OCI-LY7 (cell line): Measurements from ENCODE around the gene NSMCE1. TPM values are rescaled to one million over a fixed set of nuclear protein-coding genes. Genes with fewer than 3 reads are reported as not detected.

Experiments
- BruUV-seq: library from RNA; stranded (reverse); fragments of 400-500 nt; replicated peaks from 2 replicates; lab custom pipeline; 2021; lab: Mats Ljungman, UMichigan
- CTCF ChIA-PET: fragments of 300-600 bp; sonication (Branson Sonifier 250); formaldehyde crosslinking; loops from one replicate; lab custom pipeline; 2022; ENCODE audit warnings: antibody characterized with exemption; ENCODE audit not compliant: unreplicated experiment; lab: Charles Lee
- POLR2A ChIA-PET: fragments of 300-600 bp; sonication (Branson Sonifier 250); formaldehyde crosslinking; loops from one replicate; lab custom pipeline; 2022; ENCODE audit warnings: antibody characterized with exemption; lab: Charles Lee
- DNase-seq: peaks from one replicate; pipeline ENCODE4 v3.0.0-alpha.2; 2015; ENCODE audit warnings: low spot score
- H2AFZ ChIP-seq: fragments of 200-600 bp; sonication (generic), shearing (Covaris generic); 2 replicates; pipeline ENCODE4 v1.6.1; 2014; ENCODE audit warnings: mild to moderate bottlenecking, antibody characterized with exemption, low read length, moderate library complexity
- H3K27ac ChIP-seq: fragments of 200-600 bp; sonication (generic); 2 replicates; pipeline ENCODE4 v1.5.1; 2014; ENCODE audit warnings: mixed run types, low read depth, mild to moderate bottlenecking, moderate library complexity, low read length, inconsistent platforms; ENCODE audit not compliant: poor library complexity, severe bottlenecking
- H3K36me3 ChIP-seq: fragments of 200-600 bp; sonication (generic); 2 replicates; pipeline ENCODE4 v1.6.1; 2014; ENCODE audit warnings: mild to moderate bottlenecking, antibody characterized with exemption, low read length, moderate library complexity, mixed read lengths; ENCODE audit not compliant: insufficient read depth
- H3K4me1 ChIP-seq: fragments of 200-600 bp; sonication (generic); 2 replicates; pipeline ENCODE4 v1.5.1; 2014; ENCODE audit warnings: mild to moderate bottlenecking, low read length; ENCODE audit not compliant: insufficient read depth, poor library complexity, severe bottlenecking
- H3K4me2 ChIP-seq: fragments of 200-600 bp; sonication (generic); 2 replicates; pipeline ENCODE4 v1.6.1; 2014; ENCODE audit warnings: mild to moderate bottlenecking, low read length
- H3K4me3 ChIP-seq: fragments of 200-600 bp; sonication (generic); 2 replicates; pipeline ENCODE4 v1.5.1; 2014; ENCODE audit warnings: mild to moderate bottlenecking, low read depth, low read length; ENCODE audit not compliant: poor library complexity, severe bottlenecking
- H3K79me2 ChIP-seq: fragments of 200-600 bp; sonication (generic); 2 replicates; pipeline ENCODE4 v1.6.1; 2016; ENCODE audit warnings: low read depth, mild to moderate bottlenecking, low read length, moderate library complexity, mixed read lengths; ENCODE audit not compliant: insufficient read depth
- H3K9me2 ChIP-seq: fragments of 200-600 bp; sonication (generic); 2 replicates; pipeline ENCODE4 v1.6.1; 2016; ENCODE audit warnings: mild to moderate bottlenecking, low read length, mixed read lengths; ENCODE audit not compliant: insufficient read depth
- H3K9me3 ChIP-seq: fragments of 200-600 bp; sonication (generic); 2 replicates; pipeline ENCODE4 v1.6.1; 2014; ENCODE audit warnings: mild to moderate bottlenecking, mixed run types, low read length, mixed read lengths
- H4K20me1 ChIP-seq: fragments of 200-600 bp; sonication (generic); 2 replicates; pipeline ENCODE4 v1.6.1; 2014; ENCODE audit warnings: mild to moderate bottlenecking, antibody characterized with exemption, low read length, moderate library complexity, mixed read lengths; ENCODE audit not compliant: insufficient read depth
- EZH2phosphoT487 ChIP-seq: fragments of 200-600 bp; sonication (generic); IDR thresholded peaks from 2 replicates; pipeline ENCODE4 v1.6.1; 2018; ENCODE audit warnings: low read depth, borderline replicate concordance, mild to moderate bottlenecking, mixed run types, antibody characterized with exemption, low read length, moderate library complexity, mixed read lengths
- intact Hi-C: fragments of 100-400 bp; cut with micrococcal nuclease; formaldehyde crosslinking; loops from one replicate; pipeline ENCODE4 v1.10.0; 2022; ENCODE audit not compliant: unreplicated experiment
- total RNA-seq, 2 experiments: library from RNA; depleted of rRNA in 1 of 2; stranded (reverse); fragments of >200 nt in 1 of 2; shearing (Covaris generic) in 1 of 2; gene quantifications; 2 replicates each; pipeline ENCODE4 v1.2.3, GENCODE V29; 2014 to 2022
- TF ChIP-seq, protein P1 (sequence below): fragments of 200-600 bp; sonication (generic); conservative IDR thresholded peaks from 2 replicates; pipeline ENCODE4 v1.5.1; 2014; ENCODE audit warnings: mild to moderate bottlenecking, antibody characterized with exemption, low read length, moderate library complexity, mixed read lengths

Gene NSMCE1
- total RNA-seq, 2 experiments from 2014 or later: 51.1 to 84.0 TPM

DNA sequence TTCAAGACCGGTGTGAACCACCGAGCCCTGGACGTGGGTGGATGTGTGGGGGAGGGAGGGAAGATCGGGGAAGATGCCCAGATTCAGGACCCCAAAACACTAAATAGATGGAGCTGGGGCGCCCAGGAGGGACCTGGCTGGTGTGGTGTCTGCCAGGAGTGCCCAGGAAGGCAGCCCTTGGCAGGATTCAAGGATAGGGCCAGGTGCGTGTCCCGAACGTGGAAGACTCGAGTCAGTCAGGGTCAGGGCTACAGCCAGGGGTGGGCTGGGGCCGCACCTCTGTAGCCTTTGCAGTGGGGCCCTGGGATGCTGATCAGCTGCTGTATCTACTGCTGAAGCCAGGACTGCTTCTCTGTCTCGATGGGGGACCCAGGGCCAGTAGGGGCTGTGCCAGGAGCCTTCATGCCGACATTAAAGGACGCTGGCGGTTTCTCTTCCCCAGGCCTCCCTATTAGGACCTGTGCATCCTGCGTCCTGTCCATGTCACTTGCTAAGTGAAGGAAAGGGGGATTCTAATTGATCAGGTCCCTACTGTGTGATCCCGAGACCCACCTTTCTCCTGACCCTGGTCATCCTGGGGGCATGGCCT is 52.2 kb downstream of the NSMCE1 start:
- intact Hi-C loops: no loop called here
- Histone ChIP-seq H3K9me3 (no peaks in the 10 kb centered on the region), H3K9me2 (no peaks in the 10 kb centered on the region), H3K79me2 (no peaks in the 10 kb centered on the region), H3K27ac (no peak overlapping the region), H3K4me3 (no peak overlapping the region), H3K4me1 (no peaks in the 10 kb centered on the region), H3K36me3 (peaks cover 22% of the 10 kb centered on the region), H3K4me2 (no peak overlapping the region), H2AFZ (no peak overlapping the region), H4K20me1 (no peaks in the 10 kb centered on the region)
- BruUV-seq: no TSS peak
- TF ChIP-seq EZH2phosphoT487: no peak
- TF ChIP-seq, protein P1, sequence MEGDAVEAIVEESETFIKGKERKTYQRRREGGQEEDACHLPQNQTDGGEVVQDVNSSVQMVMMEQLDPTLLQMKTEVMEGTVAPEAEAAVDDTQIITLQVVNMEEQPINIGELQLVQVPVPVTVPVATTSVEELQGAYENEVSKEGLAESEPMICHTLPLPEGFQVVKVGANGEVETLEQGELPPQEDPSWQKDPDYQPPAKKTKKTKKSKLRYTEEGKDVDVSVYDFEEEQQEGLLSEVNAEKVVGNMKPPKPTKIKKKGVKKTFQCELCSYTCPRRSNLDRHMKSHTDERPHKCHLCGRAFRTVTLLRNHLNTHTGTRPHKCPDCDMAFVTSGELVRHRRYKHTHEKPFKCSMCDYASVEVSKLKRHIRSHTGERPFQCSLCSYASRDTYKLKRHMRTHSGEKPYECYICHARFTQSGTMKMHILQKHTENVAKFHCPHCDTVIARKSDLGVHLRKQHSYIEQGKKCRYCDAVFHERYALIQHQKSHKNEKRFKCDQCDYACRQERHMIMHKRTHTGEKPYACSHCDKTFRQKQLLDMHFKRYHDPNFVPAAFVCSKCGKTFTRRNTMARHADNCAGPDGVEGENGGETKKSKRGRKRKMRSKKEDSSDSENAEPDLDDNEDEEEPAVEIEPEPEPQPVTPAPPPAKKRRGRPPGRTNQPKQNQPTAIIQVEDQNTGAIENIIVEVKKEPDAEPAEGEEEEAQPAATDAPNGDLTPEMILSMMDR: no peak
- POLR2A ChIA-PET: no interaction called here
- CTCF ChIA-PET: no interaction called here
- DNase-seq: no peak

DNA sequence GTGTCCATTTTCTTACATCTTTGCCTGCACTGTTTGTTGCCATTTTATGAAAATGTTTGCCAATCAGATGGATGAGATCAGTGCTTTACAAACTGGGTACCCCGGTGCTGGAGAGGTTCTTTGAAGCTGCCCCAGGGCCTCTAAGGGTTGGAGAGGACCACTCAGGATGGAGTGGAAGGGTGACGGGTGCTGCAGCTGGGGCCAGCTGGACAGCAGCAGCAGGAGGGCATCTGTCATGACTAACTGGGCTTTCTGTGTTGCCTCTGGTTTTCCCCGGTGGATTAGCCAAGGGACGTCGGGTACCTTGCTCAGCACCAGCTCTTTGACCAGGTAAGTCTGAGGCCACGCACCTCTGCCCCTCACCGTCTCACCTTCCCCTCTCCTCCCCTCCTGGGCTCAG is 52.9 kb downstream of the NSMCE1 start:
- Histone ChIP-seq H3K27ac (no peak overlapping the region), H3K4me3 (no peak overlapping the region), H3K36me3 (peaks cover 24% of the 10 kb centered on the region), H2AFZ (no peak overlapping the region), H3K9me3 (no peaks in the 10 kb centered on the region), H4K20me1 (no peaks in the 10 kb centered on the region), H3K4me1 (no peaks in the 10 kb centered on the region), H3K4me2 (no peak overlapping the region), H3K9me2 (no peaks in the 10 kb centered on the region), H3K79me2 (no peaks in the 10 kb centered on the region)
- ChIA-PET POLR2A (interaction anchor here (0.7 kb wide), 1 partner anchor 734 kb away, joined by 3 read pairs; no protein-coding TSS in a partner anchor), CTCF (no interaction called here)
- no TSS peak for BruUV-seq
- DNase-seq: no peak
- intact Hi-C loops: no loop called here
- TF ChIP-seq EZH2phosphoT487: no peak
- TF ChIP-seq, protein P1: no peak

DNA sequence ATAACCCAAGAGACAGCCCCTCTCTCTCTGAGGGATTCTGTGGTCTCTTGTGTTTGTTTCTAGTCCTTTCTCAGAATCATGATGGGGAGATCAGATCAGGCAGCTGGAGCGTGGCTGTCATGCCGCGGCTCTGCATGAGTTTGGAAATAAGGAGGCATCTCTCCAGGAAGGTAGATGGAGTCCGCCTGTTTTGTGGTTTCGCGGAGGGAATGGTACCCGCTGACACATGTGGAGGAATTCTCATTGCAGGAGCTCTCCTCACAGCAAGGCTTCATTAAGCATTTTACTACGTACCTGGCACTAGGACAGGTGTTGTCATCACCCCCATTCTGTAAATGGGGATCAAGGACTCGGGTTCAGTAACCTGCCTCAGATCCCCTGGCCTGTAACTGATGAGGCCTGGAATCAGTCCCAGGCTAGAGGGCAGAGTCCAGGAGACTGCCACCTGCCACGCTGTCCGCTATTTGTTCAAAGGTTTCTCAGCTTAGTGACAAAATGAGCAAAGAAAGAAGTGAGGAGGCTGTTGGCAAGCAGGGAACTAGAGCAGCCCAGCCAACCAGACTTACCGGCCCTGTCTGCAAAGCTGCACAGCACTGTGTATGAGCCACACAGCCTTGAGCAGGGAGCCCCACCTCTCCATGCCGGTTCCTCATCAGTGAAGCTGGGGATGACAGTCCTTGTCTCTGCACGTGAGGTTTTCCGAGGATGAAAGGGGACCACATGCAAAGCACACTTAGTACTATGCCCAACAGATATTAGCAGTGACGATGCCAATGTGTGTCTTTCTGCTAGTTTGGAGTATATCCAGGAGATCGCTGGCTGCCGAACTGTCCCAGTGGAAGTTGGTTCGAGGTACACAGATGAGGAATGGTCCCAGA is 54.2 kb downstream of the NSMCE1 start:
- TF ChIP-seq, protein P1: no peak
- no peak overlapping the region for H3K4me3 ChIP-seq
- no peaks in the 10 kb centered on the region for H3K9me3 ChIP-seq
- H3K36me3 ChIP-seq: peaks cover 30% of the 10 kb centered on the region
- intact Hi-C loops: no loop called here
- CTCF ChIA-PET: no interaction called here
- POLR2A ChIA-PET: no interaction called here
- no peaks in the 10 kb centered on the region for H3K79me2 ChIP-seq
- no peak overlapping the region for H3K27ac ChIP-seq
- BruUV-seq: no TSS peak
- DNase-seq: no peak
- H4K20me1 ChIP-seq: no peaks in the 10 kb centered on the region
- H3K4me1 ChIP-seq: no peaks in the 10 kb centered on the region
- H3K4me2 ChIP-seq: no peak overlapping the region
- no peak overlapping the region for H2AFZ ChIP-seq
- no peaks in the 10 kb centered on the region for H3K9me2 ChIP-seq
